Measurements from ENCODE around the gene RBM33. TPM values are rescaled to one million over a fixed set of nuclear protein-coding genes. Genes with fewer than 3 reads are reported as not detected.

The RBM33 gene, protein sequence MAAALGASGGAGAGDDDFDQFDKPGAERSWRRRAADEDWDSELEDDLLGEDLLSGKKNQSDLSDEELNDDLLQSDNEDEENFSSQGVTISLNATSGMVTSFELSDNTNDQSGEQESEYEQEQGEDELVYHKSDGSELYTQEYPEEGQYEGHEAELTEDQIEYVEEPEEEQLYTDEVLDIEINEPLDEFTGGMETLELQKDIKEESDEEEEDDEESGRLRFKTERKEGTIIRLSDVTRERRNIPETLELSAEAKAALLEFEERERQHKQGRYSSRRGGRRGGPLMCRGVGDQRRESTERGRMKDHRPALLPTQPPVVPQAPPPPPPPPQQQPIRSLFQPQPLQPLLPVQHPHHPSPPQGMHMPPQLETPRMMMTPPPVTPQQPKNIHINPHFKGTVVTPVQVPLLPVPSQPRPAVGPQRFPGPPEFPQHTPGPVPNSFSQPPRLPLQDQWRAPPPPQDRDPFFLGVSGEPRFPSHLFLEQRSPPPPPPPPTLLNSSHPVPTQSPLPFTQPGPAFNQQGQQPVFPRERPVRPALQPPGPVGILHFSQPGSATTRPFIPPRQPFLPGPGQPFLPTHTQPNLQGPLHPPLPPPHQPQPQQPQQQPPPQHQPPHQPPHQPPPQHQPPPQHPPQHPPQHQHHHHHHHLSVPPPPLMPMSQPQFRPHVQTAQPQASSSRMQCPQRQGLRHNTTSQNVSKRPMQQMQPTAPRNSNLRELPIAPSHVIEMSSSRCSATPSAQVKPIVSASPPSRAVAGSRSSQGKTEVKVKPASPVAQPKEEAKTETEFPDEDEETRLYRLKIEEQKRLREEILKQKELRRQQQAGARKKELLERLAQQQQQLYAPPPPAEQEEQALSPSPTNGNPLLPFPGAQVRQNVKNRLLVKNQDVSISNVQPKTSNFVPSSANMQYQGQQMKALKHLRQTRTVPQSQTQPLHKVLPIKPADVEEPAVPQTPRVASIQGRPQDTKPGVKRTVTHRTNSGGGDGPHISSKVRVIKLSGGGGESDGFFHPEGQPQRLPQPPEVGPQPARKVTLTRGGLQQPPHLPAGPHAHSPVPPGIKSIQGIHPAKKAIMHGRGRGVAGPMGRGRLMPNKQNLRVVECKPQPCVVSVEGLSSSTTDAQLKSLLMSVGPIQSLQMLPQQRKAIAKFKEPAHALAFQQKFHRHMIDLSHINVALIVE
- 22.9 and 23.7 TPM in 2 replicates for total RNA-seq

DNA sequence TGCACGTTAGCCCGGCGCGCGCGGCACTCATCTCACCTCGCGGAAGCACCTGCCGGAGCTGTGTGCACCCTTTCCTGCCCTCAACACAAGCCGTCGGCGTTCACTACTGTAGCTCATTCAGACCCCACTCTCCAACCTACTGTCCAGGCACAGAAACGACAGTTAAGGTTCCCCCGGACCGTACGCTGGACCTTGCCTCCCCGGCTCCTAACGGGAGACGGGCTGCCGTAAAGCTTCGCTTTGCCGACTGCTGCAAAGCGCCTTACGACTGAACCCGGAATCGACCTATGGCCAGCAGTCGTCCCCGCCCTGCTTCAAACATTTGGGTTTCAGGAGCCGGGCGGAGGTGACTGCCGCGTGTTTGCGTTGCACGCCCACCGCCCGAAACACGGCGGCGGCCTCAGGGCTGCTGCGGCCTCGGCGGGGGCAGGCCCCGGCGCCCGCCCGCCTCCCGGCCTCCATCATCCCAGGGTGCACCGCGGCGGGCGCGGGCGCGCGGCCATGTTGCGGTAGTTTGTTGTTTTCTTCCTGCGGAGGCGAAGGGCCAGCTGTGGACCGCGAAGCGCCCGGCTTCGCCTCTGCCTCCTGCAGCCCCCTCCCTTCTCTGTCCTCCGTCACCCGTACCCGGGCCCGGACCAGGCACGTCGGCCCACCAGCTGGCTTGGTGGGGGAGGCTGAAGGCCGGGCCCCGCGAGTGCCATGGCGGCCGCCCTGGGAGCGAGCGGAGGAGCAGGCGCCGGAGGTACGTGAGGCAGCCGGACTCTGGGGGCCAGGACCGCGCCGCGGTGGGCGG, at the start of gene RBM33:
TSS of gene RBM33 (plus strand) at position 484 of the 793 bp plus-strand sequence. CDS start at position 700, 216 bp downstream.
- H3K4me3 ChIP-seq (ENCODE audit: low read depth, low read length), result peak within 1 kb of the TSS; percentile 80
- TF ChIP-seq, protein P1, sequence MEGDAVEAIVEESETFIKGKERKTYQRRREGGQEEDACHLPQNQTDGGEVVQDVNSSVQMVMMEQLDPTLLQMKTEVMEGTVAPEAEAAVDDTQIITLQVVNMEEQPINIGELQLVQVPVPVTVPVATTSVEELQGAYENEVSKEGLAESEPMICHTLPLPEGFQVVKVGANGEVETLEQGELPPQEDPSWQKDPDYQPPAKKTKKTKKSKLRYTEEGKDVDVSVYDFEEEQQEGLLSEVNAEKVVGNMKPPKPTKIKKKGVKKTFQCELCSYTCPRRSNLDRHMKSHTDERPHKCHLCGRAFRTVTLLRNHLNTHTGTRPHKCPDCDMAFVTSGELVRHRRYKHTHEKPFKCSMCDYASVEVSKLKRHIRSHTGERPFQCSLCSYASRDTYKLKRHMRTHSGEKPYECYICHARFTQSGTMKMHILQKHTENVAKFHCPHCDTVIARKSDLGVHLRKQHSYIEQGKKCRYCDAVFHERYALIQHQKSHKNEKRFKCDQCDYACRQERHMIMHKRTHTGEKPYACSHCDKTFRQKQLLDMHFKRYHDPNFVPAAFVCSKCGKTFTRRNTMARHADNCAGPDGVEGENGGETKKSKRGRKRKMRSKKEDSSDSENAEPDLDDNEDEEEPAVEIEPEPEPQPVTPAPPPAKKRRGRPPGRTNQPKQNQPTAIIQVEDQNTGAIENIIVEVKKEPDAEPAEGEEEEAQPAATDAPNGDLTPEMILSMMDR (IDR thresholded peaks at IDR 0.05; ENCODE audit: insufficient read depth, low read depth, low read length), result no peak
- DNase-seq (ENCODE audit: low read depth), result peak; percentile 81

DNA sequence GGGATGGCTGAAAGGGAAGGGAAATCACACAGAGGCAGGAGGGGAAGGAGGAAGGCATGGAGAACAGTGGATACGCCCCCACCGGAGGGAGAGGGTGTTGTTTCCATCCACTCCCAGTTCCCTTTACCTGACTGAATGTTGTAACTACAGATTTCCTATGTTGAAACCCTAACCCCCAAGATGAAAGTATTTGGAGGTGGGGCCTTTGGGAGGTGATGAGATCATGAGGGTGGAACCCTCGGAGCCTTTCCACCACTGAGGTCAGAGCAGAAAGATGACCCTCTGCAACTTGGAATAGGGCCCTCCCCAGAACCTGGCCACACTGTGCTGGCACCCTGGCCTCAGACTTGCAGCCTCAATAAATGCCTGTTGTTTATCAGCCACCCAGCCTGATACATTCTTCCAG, 49.5 kb upstream of the RBM33 start:
- no peak for DNase-seq (ENCODE audit: low read depth)
- no peak overlapping the region for H3K4me3 ChIP-seq (ENCODE audit: low read depth, low read length)
- TF ChIP-seq, protein P1 (IDR thresholded peaks at IDR 0.05; ENCODE audit: insufficient read depth, low read depth, low read length), result no peak

DNA sequence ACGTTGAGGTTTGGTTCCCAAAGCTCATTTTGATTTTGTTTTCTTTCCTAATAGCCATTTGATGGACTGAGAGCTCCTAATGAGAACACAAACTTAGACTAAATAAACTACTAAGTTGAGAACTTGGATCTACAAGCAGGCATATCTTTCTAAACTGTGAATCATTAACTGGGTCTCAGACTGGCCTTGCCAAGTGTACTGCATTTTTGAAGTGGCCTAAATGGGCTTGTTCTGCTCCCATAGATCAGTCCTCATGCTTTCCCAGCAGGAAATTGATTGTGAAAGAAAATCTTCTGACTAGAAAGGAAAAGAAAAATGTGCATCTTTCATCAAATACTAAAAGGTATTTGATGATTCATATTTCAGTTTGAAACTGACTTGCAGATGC, 46.7 kb upstream of the RBM33 start:
- H3K4me3 ChIP-seq (ENCODE audit: low read depth, low read length), result no peak overlapping the region
- TF ChIP-seq, protein P1 (IDR thresholded peaks at IDR 0.05; ENCODE audit: insufficient read depth, low read depth, low read length), result no peak
- DNase-seq (ENCODE audit: low read depth), result no peak

DNA sequence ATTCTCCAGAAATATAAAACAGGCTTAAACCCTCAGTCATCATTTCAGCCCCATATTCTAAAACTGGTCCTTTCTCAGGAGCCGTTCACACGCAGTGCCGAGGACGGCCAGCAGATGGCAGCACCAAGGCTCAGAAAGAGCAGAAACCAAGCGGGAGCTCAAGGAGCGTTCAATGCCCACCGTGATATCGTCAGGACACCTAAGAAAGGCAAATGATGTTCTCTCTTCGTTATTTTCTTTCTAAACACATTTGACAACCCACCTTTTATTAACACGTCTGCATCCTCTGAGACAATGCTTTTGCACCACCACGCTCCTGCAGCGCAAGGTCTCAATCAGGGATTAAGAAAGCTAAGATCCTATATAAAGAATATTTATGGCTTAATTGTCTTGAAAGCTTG, 45.7 kb upstream of the RBM33 start:
- DNase-seq (ENCODE audit: low read depth), result peak; percentile 68
- TF ChIP-seq, protein P1 (IDR thresholded peaks at IDR 0.05; ENCODE audit: insufficient read depth, low read depth, low read length), result peak; percentile 98
- H3K4me3 ChIP-seq (ENCODE audit: low read depth, low read length), result no peak overlapping the region

DNA sequence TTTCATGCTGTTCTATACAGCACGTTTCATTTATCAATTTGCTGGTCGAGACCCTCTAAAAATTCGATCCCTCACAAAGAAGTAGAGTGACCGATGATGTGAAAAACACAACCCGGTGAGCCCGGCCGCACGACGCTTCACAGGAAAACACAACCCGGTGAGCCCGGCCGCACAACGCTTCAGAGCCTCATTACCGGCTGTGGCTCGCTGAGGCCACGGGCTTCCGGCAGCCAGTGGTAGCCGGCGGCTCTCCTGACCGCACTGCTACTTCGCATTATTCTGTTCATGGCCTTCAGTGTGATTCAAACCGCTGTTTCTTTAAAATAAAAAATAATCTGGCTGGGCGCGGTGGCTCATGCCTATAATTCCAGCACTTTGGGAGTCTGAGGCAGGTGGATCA, 42.3 kb upstream of the RBM33 start:
- no peak for DNase-seq (ENCODE audit: low read depth)
- TF ChIP-seq, protein P1 (IDR thresholded peaks at IDR 0.05; ENCODE audit: insufficient read depth, low read depth, low read length), result no peak
- no peak overlapping the region for H3K4me3 ChIP-seq (ENCODE audit: low read depth, low read length)

DNA sequence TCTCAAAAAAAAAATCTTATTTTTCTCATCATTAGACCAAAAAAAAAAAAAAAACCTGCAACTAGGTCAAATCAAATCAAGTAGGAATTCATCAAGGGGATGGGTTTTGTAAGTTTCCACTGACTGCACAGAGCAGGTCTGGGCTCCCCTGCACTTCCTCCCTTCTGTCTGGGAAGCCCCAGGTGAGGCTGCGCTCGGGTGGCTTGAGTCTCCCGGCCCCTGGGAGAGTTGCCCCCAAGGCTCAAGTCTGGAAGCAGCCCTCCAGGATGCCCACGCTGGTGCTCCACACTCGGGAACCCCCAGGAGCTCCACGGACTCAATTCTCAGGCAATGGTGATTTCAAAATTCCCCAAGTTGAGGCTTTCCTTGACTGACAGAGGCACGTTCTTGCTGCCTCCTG, 41.7 kb upstream of the RBM33 start:
- TF ChIP-seq, protein P1 (IDR thresholded peaks at IDR 0.05; ENCODE audit: insufficient read depth, low read depth, low read length), result no peak
- no peak for DNase-seq (ENCODE audit: low read depth)
- H3K4me3 ChIP-seq (ENCODE audit: low read depth, low read length), result no peak overlapping the region

Measured in fibroblast of villous mesenchyme (primary cell).